NAMALWA (cell line): ENCODE measurements around the gene PTPRN2.
"Not testable (repeated sequence)": the region's sequence is repeated elsewhere in the genome, so short reads cannot be mapped to it uniquely, and the experiment has no call there.

Experiments used
- DNase-seq: peaks from one replicate; pipeline ENCODE4 v3.0.0-alpha.2; 2015; ENCODE audit warnings: low spot score

Gene PTPRN2

GRCh38 chr7:157602156-157602555 lies 985.5 kb downstream of the PTPRN2 start:
- no peak for DNase-seq

GRCh38 chr7:157601530-157601929 lies 986.1 kb downstream of the PTPRN2 start:
- DNase-seq: no peak

GRCh38 chr7:157599491-157599890 lies 988.1 kb downstream of the PTPRN2 start:
- no peak for DNase-seq

GRCh38 chr7:157597562-157597961 lies 990.1 kb downstream of the PTPRN2 start:
- no peak for DNase-seq

GRCh38 chr7:157596881-157597280 lies 990.7 kb downstream of the PTPRN2 start:
- no peak for DNase-seq

GRCh38 chr7:157596471-157596870 lies 991.2 kb downstream of the PTPRN2 start:
- no peak for DNase-seq

- DNase-seq: no peak
These were observed 991.6 kb downstream of the PTPRN2 start for GRCh38 chr7:157596026-157596425.

GRCh38 chr7:157595086-157595855 lies 992.4 kb downstream of the PTPRN2 start:
- no peak for DNase-seq

- no peak for DNase-seq
These were observed 993.3 kb downstream of the PTPRN2 start for GRCh38 chr7:157594306-157594705.

- no peak for DNase-seq
These were observed 994.1 kb downstream of the PTPRN2 start for GRCh38 chr7:157593541-157593940.

- DNase-seq: not testable (repeated sequence)
These were observed 994.8 kb downstream of the PTPRN2 start for GRCh38 chr7:157592636-157593320.

- no peak for DNase-seq
These were observed 997.1 kb downstream of the PTPRN2 start for GRCh38 chr7:157590526-157590925.

GRCh38 chr7:157589680-157590079 lies 997.9 kb downstream of the PTPRN2 start:
- no peak for DNase-seq

- no peak for DNase-seq
These were observed 999.6 kb downstream of the PTPRN2 start for GRCh38 chr7:157587805-157588560.

- no peak for DNase-seq
These were observed 1000.4 kb downstream of the PTPRN2 start for GRCh38 chr7:157587051-157587804.

- DNase-seq: no peak
These were observed 1001.1 kb downstream of the PTPRN2 start for GRCh38 chr7:157586426-157586955.

- DNase-seq: no peak
These were observed 1002.3 kb downstream of the PTPRN2 start for GRCh38 chr7:157585113-157585861.

- no peak for DNase-seq
These were observed 1003.2 kb downstream of the PTPRN2 start for GRCh38 chr7:157584420-157584819.

- no peak for DNase-seq
These were observed 1005.9 kb downstream of the PTPRN2 start for GRCh38 chr7:157581740-157582139.

GRCh38 chr7:157580324-157580723 lies 1007.3 kb downstream of the PTPRN2 start:
- no peak for DNase-seq

GRCh38 chr7:157579425-157579824 lies 1008.2 kb downstream of the PTPRN2 start:
- DNase-seq: no peak
